Embryonic facial prominence (tissue), 1 donor: ENCODE measurements around the gene C22orf23.

Experiments used
- DNase-seq: peaks from one replicate; pipeline ENCODE4 v3.0.0-alpha.2; 2016; ENCODE audit errors: extremely low spot score

C22orf23 gene

DNA sequence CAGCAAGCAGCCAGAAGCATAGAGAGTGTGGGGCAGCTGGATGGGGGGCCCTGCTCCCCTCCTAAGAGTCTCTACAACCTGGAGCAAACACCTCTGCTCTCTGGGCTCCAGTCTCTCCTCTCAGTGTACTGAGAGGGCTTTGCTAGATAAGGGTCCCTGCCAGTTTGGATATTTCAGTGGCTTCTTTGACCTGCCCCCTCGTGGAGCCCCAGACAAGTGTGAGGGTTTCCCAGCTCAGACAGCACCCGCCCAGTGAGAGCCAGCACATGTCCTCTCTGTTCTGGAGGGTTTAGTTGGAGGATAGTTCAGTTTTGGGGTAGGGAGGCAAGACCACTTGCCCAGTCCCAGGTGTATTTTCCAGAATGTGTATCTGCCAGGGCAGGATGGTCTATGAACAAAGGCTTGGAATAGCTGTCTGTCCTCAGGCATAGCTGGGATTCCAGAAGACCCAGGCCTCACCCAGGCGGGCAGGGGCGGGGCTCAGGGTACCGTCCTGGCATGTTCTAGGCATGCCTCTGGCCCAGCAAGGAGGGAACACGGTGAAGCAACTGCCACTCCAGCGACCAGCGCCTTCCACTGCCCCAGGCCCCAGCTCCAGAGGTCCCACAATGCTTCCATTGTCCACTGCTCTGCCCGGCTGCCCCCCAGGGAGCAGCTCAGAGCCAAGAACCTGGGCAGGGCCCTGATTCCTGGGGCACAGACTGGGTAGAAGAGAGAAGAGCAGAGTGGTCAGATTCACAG, 54.8 kb downstream of the C22orf23 start:
- DNase-seq: no peak

GRCh38 chr22:37897807-37898206, 55.6 kb downstream of the C22orf23 start:
- no peak for DNase-seq

GRCh38 chr22:37896939-37897338, 56.5 kb downstream of the C22orf23 start:
- no peak for DNase-seq

DNA sequence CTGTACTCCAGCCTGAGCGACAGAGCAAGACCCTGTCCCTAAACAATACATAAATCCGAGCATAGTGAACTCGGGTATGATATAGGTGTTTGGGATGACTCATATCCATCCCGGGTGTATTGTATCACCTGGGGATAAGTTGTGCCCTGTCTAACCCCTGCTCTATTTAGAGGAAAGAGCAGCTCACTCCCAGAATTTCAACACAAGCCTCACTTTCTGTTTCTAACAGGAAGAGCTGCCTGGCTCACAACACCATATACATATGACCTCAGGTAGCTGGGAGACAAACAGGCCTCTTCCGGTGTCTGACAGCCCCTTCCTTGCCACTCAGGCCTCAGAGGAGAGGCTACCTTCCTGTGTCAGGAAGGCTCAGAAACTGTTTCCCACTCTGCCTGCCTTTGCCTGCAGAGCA, 57.2 kb downstream of the C22orf23 start:
- no peak for DNase-seq

DNA sequence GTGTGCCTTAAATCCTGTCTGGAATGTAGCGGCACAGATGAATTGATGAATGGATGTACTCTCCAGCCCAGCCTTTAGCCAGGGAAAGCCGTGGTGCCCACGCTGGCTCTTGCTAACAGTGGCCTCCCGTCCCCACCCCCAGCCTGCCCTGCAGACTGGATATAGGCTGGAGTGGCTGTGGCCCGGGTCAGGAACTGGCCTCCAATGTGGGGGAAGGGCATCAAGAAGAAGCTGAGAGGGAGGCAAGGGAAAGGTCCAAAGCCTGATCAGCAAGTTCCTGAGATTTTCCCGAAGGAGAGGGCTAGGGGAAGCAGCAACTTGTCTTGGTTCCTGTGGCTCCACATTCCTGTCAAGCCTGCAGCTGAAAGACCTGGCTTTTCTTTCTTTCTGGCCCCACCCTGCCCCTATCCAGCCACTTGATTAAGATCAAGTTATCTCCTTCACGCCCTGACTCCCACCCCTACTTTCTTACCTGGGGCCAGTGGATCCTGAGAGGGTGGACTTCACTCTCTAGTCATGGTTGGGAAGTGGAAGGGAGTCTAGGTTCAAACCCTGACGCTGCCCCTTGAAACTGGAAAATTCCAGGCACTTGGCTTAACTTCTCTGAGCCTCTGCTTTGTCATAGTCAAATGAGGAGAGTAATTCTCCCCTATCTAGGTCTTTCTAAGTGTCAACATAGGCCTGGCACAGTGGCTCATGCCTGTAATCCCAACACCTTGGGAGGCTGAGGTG, 58.3 kb downstream of the C22orf23 start:
- DNase-seq: no peak

GRCh38 chr22:37893583-37893983, 59.8 kb downstream of the C22orf23 start:
- DNase-seq: no peak
